Stomach smooth muscle (tissue), 2 donors: ENCODE data around the gene TRIO.
"Not testable (repeated sequence)": the region's sequence is repeated elsewhere in the genome, so short reads cannot be mapped to it uniquely, and the experiment has no call there.

Experiments
- H3K27ac ChIP-seq: one replicate; pipeline ENCODE4 v1.7.0; 2013; ENCODE audit warnings: mild to moderate bottlenecking, low read length, inconsistent platforms
- H3K27me3 ChIP-seq, 2 donors: one replicate each; pipeline ENCODE4 v1.7.0; 2013; ENCODE audit warnings: low read length in 2 of 2; ENCODE audit not compliant: insufficient read depth in 2 of 2, control insufficient read depth in 1 of 2
- H3K36me3 ChIP-seq, 2 donors: one replicate each; pipeline ENCODE4 v1.7.0; 2013; ENCODE audit warnings: low read length in 2 of 2; ENCODE audit not compliant: control insufficient read depth in 2 of 2, insufficient read depth in 2 of 2
- H3K4me1 ChIP-seq: one replicate; pipeline ENCODE4 v1.7.0; 2013; ENCODE audit warnings: low read length; ENCODE audit not compliant: control insufficient read depth, insufficient read depth
- H3K4me3 ChIP-seq, 2 donors: one replicate each; pipeline ENCODE4 v1.7.0; 2013; ENCODE audit warnings: low read length in 2 of 2
- H3K9ac ChIP-seq, 2 donors: one replicate each; pipeline ENCODE4 v1.7.0; 2013; ENCODE audit warnings: low read length in 2 of 2, mild to moderate bottlenecking in 1 of 2
- H3K9me3 ChIP-seq, 2 donors: one replicate each; pipeline ENCODE4 v1.7.0; 2013; ENCODE audit warnings: low read length in 2 of 2; ENCODE audit not compliant: control insufficient read depth in 2 of 2
- donor health status: healthy.
- donor health status: Pancreatic carcinoma.

TRIO gene

DNA sequence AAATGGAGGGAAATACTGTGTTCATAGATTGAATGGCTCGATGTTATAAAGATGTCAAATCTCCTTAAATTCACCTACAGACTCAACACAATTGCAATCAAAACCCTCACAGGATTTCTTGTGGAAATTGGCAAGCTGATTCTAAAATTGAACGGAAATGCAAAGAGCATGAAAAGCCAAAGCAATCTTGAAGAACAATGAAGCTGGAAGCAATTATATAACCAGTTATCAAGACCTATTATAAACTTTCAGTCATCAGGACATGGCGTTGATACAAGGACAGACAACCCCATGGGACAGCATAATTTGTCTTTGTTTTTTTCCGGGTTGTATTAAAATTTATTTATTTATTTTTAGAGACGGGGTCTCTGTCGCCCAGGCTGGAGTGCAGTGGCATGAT, 385.0 kb downstream of the TRIO start:
- no peaks in the 10 kb centered on the region for H3K27me3 ChIP-seq
- no peaks in the 10 kb centered on the region for H3K9me3 ChIP-seq
- H3K27ac ChIP-seq = no peak overlapping the region
- no peaks in the 10 kb centered on the region for H3K4me1 ChIP-seq
- no peak overlapping the region for H3K9ac ChIP-seq
- no peaks in the 10 kb centered on the region for H3K36me3 ChIP-seq
- no peak overlapping the region for H3K4me3 ChIP-seq

DNA sequence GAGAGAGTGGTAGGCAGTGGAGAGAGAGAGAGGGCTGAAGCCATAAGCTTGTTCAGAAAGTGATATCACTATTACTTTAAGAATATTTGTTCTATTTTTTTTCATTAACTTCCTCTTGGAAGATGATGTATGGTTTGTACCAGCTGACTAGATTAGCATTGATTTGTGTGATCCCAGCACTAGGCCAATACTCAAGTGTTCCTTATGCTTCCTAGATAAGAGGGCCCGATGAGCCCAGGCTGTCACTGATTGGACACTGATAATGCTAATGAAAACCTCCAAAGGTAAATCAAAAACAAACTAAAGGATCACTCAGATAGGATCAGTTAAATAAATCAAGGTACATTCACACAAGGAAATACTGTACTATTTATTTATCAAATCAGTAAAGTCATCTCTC, 385.8 kb downstream of the TRIO start:
- H3K27ac ChIP-seq = no peak overlapping the region
- H3K9ac ChIP-seq = no peak overlapping the region
- no peaks in the 10 kb centered on the region for H3K27me3 ChIP-seq

DNA sequence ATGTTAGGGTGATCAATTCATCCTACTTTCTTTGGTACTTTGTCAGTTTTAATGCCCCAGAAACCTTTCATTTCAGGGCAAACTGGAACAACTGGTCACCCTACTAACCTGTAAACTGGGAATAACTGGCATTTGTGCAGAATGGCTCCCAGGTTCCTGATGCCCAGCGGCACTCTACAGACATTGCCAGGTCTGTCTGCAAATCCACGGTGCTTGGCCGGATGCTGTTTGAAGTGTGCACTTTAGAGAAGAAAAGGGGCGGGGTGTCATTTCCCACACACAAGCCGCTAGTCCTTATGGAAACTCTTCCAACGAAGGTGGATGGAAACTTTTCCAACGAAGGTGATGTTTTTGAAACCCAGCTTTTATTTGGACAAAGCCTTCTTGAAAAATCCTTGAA, 388.5 kb downstream of the TRIO start:
- Histone ChIP-seq H3K9me3 (no peaks in the 10 kb centered on the region), H3K27me3 (no peaks in the 10 kb centered on the region), H3K4me1 (no peaks in the 10 kb centered on the region), H3K4me3 (no peak overlapping the region), H3K27ac (no peak overlapping the region), H3K36me3 (no peaks in the 10 kb centered on the region), H3K9ac (no peak overlapping the region)

More for the DNA sequence above, 385.8 kb downstream of the TRIO start:
- Histone ChIP-seq H3K4me3 (no peak overlapping the region), H3K4me1 (no peaks in the 10 kb centered on the region), H3K36me3 (no peaks in the 10 kb centered on the region), H3K9me3 (no peaks in the 10 kb centered on the region)

DNA sequence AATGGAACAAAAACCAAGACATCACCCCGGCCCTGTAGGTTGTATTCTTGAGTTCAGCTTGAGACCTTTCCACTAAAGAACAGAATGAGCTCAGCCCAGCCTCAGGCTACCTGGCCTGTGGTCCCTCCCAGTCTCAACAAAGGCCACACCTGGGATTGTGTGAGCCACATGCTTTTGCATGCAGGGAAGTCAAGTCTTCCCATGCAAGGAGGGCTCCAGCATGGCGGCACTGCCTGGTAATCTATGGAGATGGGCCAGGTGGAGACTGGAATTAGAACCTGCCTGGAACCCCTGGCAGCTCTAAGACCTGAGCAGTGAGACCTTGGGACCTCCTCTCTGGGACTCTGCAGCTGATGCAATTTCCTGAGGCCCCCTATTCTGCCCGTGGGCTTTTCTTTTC, 389.0 kb downstream of the TRIO start:
- no peaks in the 10 kb centered on the region for H3K4me1 ChIP-seq
- no peaks in the 10 kb centered on the region for H3K27me3 ChIP-seq
- no peak overlapping the region for H3K9ac ChIP-seq
- H3K4me3 ChIP-seq = no peak overlapping the region
- peaks cover 0 to 1% of the 10 kb centered on the region in 2 donors for H3K9me3 ChIP-seq
- no peaks in the 10 kb centered on the region for H3K36me3 ChIP-seq
- H3K27ac ChIP-seq = no peak overlapping the region

DNA sequence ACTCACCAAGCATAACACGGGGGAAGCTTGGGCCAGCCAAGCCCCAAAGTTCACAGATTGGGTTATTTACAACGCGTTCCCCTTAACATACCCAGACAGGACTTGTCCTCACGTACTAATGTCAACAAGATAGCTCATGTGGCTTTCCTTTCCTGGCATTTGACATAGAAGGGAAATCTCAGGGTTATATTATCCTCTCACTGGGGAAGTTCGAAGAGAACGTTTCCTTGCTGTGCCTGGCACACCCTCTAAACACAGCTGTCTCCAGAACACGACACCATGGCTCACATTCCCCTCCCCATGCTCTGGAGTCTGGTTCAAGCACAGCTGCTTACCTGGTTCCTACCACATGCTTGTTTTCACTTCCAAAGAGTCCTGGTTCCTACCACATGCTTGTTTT, 391.6 kb downstream of the TRIO start:
- Histone ChIP-seq H3K27ac (no peak overlapping the region), H3K9ac (no peak overlapping the region), H3K4me3 (no peak overlapping the region)

DNA sequence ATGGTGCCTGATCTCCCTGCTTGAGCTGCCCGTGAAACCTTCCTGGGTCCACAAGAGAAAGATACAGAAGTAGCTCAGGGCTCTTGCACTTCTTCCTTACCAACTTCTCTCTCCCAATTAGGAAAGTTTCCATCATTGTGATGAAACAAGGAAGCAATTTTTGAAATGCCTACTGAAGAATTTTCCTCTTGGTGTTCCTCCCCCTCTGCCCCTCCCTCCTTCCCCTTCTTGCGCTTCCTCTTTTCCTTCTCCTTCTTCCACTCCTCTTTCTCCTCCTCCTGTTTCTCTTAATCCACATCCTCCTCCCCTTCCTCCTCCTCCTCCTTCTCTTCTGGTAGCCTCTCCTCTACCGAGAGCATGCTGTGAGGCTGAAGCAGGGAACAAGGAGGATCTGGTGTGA, 402.2 kb downstream of the TRIO start:
- H3K27ac ChIP-seq = no peak overlapping the region
- no peaks in the 10 kb centered on the region for H3K36me3 ChIP-seq
- no peak overlapping the region for H3K4me3 ChIP-seq
- peaks cover 0 to 3% of the 10 kb centered on the region in 2 donors for H3K27me3 ChIP-seq
- no peak overlapping the region for H3K9ac ChIP-seq
- H3K4me1 ChIP-seq = no peaks in the 10 kb centered on the region
- H3K9me3 ChIP-seq = peaks cover 0 to 8% of the 10 kb centered on the region in 2 donors

More for the DNA sequence above, 391.6 kb downstream of the TRIO start:
- Histone ChIP-seq H3K9me3 (peaks cover 0 to 2% of the 10 kb centered on the region in 2 donors), H3K36me3 (no peaks in the 10 kb centered on the region), H3K27me3 (no peaks in the 10 kb centered on the region), H3K4me1 (no peaks in the 10 kb centered on the region)

DNA sequence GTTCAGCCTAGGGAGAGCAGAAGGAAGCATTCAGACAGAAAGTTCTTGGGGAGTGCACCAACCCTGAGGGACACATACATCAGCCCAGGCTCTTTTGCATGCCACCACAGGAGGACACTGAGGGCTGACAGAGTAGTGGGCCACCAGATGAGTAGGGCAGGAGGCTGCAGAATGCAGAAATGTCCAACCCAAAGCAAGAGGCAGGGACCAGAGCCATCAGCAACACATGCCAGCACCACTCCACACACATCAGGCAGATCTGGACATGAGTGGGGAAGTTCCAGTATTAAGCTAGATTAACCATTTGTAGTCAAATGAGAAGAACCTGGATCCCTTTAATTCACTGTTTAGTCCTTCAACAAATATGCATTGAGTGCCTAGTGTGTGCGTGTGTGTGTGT, 402.7 kb downstream of the TRIO start:
- no peak overlapping the region for H3K9ac ChIP-seq
- H3K4me3 ChIP-seq = no peak overlapping the region
- H3K36me3 ChIP-seq = no peaks in the 10 kb centered on the region
- H3K27ac ChIP-seq = no peak overlapping the region
- peaks cover 0 to 8% of the 10 kb centered on the region in 2 donors for H3K9me3 ChIP-seq
- no peaks in the 10 kb centered on the region for H3K4me1 ChIP-seq
- H3K27me3 ChIP-seq = peaks cover 0 to 3% of the 10 kb centered on the region in 2 donors

DNA sequence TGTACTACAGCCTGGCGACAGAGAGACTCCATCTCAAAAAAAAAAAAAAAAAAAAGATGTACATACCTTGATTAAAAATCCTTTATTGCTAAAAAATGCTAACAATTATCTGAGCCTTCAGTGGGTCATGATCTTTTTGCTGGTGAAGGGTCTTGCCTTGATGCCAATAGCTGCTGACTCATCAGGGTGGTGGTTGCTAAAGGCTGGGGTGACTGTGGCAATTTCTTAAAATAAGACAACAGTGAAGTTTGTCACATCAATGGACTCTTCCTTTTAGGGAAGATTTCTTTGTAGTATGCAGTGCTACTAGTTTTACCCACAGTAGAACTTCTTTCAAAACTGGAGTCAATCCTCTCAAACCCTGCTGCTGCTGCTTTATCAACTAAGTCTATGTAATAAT, 404.5 kb downstream of the TRIO start:
- Histone ChIP-seq H3K9me3 (peaks cover 0 to 8% of the 10 kb centered on the region in 2 donors), H3K9ac (no peak overlapping the region), H3K4me3 (no peak overlapping the region), H3K36me3 (no peaks in the 10 kb centered on the region), H3K27ac (no peak overlapping the region), H3K27me3 (peaks cover 0 to 5% of the 10 kb centered on the region in 2 donors), H3K4me1 (no peaks in the 10 kb centered on the region)

DNA sequence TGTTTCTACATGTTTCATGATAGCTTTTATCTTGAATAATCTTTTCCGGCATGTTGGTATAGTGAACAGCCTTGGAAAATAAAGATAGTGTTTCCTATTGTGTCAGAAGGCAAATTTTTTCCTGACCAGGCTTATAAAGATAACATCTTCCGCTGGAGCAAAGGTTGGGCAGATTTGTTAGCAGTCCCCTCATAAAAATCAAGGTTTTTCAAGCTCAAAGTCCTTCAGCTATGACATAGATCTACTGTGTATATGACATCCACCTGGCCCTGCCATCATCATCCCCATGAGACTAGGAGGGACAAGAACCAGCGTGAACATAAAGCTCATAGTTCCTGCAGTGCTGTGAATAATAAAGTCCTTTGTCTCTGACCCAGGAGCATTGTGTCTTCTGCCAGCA, 408.1 kb downstream of the TRIO start:
- Histone ChIP-seq H3K4me1 (no peaks in the 10 kb centered on the region), H3K9me3 (peaks cover 0 to 4% of the 10 kb centered on the region in 2 donors), H3K27me3 (peaks cover 0 to 2% of the 10 kb centered on the region in 2 donors), H3K4me3 (no peak overlapping the region), H3K36me3 (no peaks in the 10 kb centered on the region), H3K9ac (no peak overlapping the region), H3K27ac (no peak overlapping the region)

DNA sequence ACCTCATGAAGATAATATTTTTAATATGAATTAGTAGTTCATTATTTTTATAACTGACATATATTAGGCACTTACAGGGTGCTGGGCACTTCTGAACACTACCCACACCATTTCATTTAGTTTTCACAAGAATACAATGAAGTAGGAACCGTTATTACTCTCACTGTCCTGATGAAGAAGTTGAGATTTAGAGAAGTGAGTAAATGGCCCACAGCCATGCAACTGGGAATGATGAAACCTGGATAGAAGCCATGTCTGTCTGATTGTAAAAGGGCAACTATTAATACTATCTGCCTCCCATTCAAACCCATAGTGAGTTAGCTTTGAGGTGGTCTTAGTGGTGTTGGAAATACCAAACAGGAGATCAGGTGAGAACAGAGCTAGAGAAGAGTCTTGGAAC, 408.9 kb downstream of the TRIO start:
- Histone ChIP-seq H3K4me3 (no peak overlapping the region), H3K36me3 (no peaks in the 10 kb centered on the region), H3K4me1 (no peaks in the 10 kb centered on the region), H3K27me3 (peaks cover 0 to 2% of the 10 kb centered on the region in 2 donors), H3K9ac (no peak overlapping the region), H3K9me3 (no peaks in the 10 kb centered on the region), H3K27ac (no peak overlapping the region)

DNA sequence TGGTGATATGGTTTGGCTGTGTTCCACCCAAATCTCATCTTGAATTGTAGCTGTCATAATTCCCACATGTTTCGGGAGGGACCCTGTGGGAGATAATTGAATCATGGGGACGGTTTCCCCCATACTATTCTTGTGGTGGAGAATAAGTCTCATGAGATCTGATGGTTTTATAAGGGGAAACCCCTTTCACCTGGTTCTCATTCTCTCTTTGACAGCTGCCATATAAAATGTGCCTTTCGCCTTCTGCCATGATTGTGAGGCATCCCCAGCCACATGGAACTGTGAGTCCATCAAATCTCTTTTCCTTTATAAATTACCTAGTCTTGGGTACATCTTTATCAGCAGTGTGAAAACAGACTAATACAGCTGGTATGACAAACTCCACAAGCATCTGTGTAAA, 411.1 kb downstream of the TRIO start:
- not testable (repeated sequence) for H3K9ac ChIP-seq, H3K36me3 ChIP-seq, H3K27me3 ChIP-seq, H3K4me1 ChIP-seq, H3K9me3 ChIP-seq, H3K4me3 ChIP-seq, H3K27ac ChIP-seq
